ENCODE measurements around the gene SKOR1. TPM values are rescaled to one million over a fixed set of nuclear protein-coding genes. Genes with fewer than 3 reads are reported as not detected.

Gene SKOR1
- total RNA-seq, 1 experiment from 2014 or later = 0.81 TPM

- TF ChIP-seq RAD21 (IDR thresholded peaks at IDR 0.05; ENCODE audit: low read depth) = no peak
- no peak for TF ChIP-seq POLR2AphosphoS5 (IDR thresholded peaks at IDR 0.05; ENCODE audit: low read depth, low read length)
These were observed 25.8 kb downstream of the SKOR1 start (continued) for GRCh38 chr15:67850994-67851571.

GRCh38 chr15:67852418-67852817 is 27.1 kb downstream of the SKOR1 start:
- H3K27me3 ChIP-seq (ENCODE audit: insufficient read depth, low read length) = no peaks in the 10 kb centered on the region
- no peaks in the 10 kb centered on the region for H4K20me1 ChIP-seq (ENCODE audit: insufficient read depth)
- no peak for DNase-seq (ENCODE audit: low read depth, low spot score)
- H3K9me2 ChIP-seq (ENCODE audit: insufficient read depth) = no peaks in the 10 kb centered on the region
- no peak overlapping the region for H3K27ac ChIP-seq (ENCODE audit: low read depth, low read length)
- no peaks in the 10 kb centered on the region for H3K36me3 ChIP-seq (ENCODE audit: control insufficient read depth in 1 of 2, insufficient read depth in 2 of 2, low read length in 2 of 2)
- no peak overlapping the region for H3K4me3 ChIP-seq (replicated peaks in 1 of 2; ENCODE audit: low read depth in 1 of 2, low read length in 2 of 2)
- no peak overlapping the region for H3K9ac ChIP-seq (ENCODE audit: low read length)
- ATAC-seq = no peak
- ChIA-PET RAD21 (ENCODE audit: low non-redundant PET in 1 of 2, low total read pairs in 2 of 2, uncharacterized antibody in 2 of 2, unreplicated experiment in 2 of 2) (no interaction called here), POLR2A (no interaction called here), CTCF (no interaction called here)
- no TSS peak for BruUV-seq (replicated peaks)
- TF ChIP-seq JUND (IDR thresholded peaks at IDR 0.05) = no peak
- TF ChIP-seq REST (IDR thresholded peaks at IDR 0.05; ENCODE audit: low read depth) = no peak
- TF ChIP-seq RAD21 (IDR thresholded peaks at IDR 0.05; ENCODE audit: low read depth) = no peak
- no peak for TF ChIP-seq ELF1 (IDR thresholded peaks at IDR 0.05; ENCODE audit: borderline replicate concordance, low read depth)
- TF ChIP-seq EGR1 (IDR thresholded peaks at IDR 0.05; ENCODE audit: low read depth) = no peak
- TF ChIP-seq CEBPB (IDR thresholded peaks at IDR 0.05; ENCODE audit: low read depth) = no peak
- no peak for TF ChIP-seq TCF7L2 (IDR thresholded peaks at IDR 0.05; ENCODE audit: borderline replicate concordance, extremely low read depth, insufficient read depth, insufficient read length)
- TF ChIP-seq YY1 (IDR thresholded peaks at IDR 0.05; ENCODE audit: extremely low read depth, insufficient replicate concordance, low read depth, low read length) = no peak
- TF ChIP-seq EZH2 (IDR thresholded peaks at IDR 0.05) = no peak
- H3K4me1 ChIP-seq (ENCODE audit: control insufficient read depth in 1 of 2, insufficient read depth in 2 of 2, low read length in 2 of 2) = peaks cover 17 to 22% of the 10 kb centered on the region in 2 experiments
- H3K79me2 ChIP-seq (ENCODE audit: insufficient read depth, low read length) = no peaks in the 10 kb centered on the region
- no peak overlapping the region for H2AFZ ChIP-seq (ENCODE audit: low read depth, low read length, poor library complexity, severe bottlenecking)
- no peaks in the 10 kb centered on the region for H3K9me3 ChIP-seq (ENCODE audit: control insufficient read depth in 1 of 2, insufficient read depth in 1 of 2, low read depth in 1 of 2, low read length in 2 of 2)
- intact Hi-C loops (cut with micrococcal nuclease) = no loop called here
- H3K4me2 ChIP-seq (ENCODE audit: low read length) = no peak overlapping the region

Data from HCT116 (cell line).